Measurements from ENCODE around the gene DGKI. TPM values are rescaled to one million over a fixed set of nuclear protein-coding genes. Genes with fewer than 3 reads are reported as not detected.

The DGKI gene
- total and polyA plus RNA-seq, 2 of the 4 experiments (the other 2 are of a cell fraction) = 3.9 to 15.8 TPM

DNA sequence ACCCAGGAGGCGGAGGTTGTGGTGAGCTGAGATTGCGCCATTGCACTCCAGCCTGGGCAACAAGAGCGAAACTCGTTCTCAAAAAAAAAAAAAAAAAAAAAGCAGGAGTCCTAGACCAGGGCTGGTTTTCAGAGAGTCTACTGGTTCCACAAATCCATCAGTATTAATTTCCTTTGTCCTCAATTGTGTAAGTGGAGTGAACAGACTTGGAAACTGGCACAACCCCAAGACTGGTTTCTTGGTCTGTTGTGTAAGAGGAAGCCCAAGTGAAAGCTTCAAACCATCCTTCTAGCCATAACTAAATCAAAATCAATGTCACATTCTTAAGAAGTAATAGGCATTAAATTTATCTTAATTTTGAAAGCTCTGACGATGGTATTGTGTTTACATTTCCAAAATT is 213.6 kb downstream of the DGKI start:
- ATAC-seq (ENCODE audit: low read depth) = no peak
- H2BK120ac ChIP-seq (ENCODE audit: low read depth, low read length) = no peak overlapping the region
- no peaks in the 10 kb centered on the region for H4K20me1 ChIP-seq (ENCODE audit: insufficient read depth, low read length)
- no peak overlapping the region for H2AK5ac ChIP-seq (ENCODE audit: low read depth, low read length)
- POLR2A ChIA-PET (ENCODE audit: unreplicated experiment) = no interaction called here
- WGBS, 2 experiments (ENCODE audit: extremely low coverage in 2 of 2, insufficient read length in 1 of 2) = 100% methylated on average over 1 of the region's 5 CpGs; no CpG with 5 or more reads in 1 of the 2 experiments
- H3K36me3 ChIP-seq (ENCODE audit: control insufficient read depth, insufficient read depth, low read length) = no peaks in the 10 kb centered on the region
- peaks cover 3% of the 10 kb centered on the region; the same call in 1 of the 2 replicates for H3K9me1 ChIP-seq (ENCODE audit: insufficient read depth, low read length)
- DNase-seq = no peak
- TF ChIP-seq RAD21 (IDR thresholded peaks at IDR 0.05; ENCODE audit: low read length) (no peak), SMC3 (IDR thresholded peaks at IDR 0.05; ENCODE audit: low read depth, low read length) (no peak), MXI1 (IDR thresholded peaks at IDR 0.05; ENCODE audit: borderline replicate concordance, low read depth, low read length) (no peak), CEBPB (IDR thresholded peaks at IDR 0.05; ENCODE audit: low read depth, low read length) (no peak), POLR2A (IDR thresholded peaks at IDR 0.05; ENCODE audit: low read depth, low read length) (no peak), MAZ (IDR thresholded peaks at IDR 0.05; ENCODE audit: borderline replicate concordance, low read depth, low read length) (no peak)
- TF ChIP-seq, protein P1, sequence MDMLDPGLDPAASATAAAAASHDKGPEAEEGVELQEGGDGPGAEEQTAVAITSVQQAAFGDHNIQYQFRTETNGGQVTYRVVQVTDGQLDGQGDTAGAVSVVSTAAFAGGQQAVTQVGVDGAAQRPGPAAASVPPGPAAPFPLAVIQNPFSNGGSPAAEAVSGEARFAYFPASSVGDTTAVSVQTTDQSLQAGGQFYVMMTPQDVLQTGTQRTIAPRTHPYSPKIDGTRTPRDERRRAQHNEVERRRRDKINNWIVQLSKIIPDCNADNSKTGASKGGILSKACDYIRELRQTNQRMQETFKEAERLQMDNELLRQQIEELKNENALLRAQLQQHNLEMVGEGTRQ (IDR thresholded peaks at IDR 0.05; ENCODE audit: low read depth, low read length) = no peak
- TF ChIP-seq, protein P2, sequence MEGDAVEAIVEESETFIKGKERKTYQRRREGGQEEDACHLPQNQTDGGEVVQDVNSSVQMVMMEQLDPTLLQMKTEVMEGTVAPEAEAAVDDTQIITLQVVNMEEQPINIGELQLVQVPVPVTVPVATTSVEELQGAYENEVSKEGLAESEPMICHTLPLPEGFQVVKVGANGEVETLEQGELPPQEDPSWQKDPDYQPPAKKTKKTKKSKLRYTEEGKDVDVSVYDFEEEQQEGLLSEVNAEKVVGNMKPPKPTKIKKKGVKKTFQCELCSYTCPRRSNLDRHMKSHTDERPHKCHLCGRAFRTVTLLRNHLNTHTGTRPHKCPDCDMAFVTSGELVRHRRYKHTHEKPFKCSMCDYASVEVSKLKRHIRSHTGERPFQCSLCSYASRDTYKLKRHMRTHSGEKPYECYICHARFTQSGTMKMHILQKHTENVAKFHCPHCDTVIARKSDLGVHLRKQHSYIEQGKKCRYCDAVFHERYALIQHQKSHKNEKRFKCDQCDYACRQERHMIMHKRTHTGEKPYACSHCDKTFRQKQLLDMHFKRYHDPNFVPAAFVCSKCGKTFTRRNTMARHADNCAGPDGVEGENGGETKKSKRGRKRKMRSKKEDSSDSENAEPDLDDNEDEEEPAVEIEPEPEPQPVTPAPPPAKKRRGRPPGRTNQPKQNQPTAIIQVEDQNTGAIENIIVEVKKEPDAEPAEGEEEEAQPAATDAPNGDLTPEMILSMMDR (conservative IDR thresholded peaks at IDR 0.05; ENCODE audit: low read depth, low read length) = no peak
- no peaks in the 10 kb centered on the region for H3K27me3 ChIP-seq (ENCODE audit: control insufficient read depth, insufficient read depth, low read length)
- H2AK9ac ChIP-seq (replicated peaks; ENCODE audit: low read depth, low read length, poor library complexity) = no peak overlapping the region
- dilution Hi-C loops (cut with HindIII; ENCODE audit: low sequenced_read_pairs, unreplicated experiment) = no loop called here
- no peak overlapping the region for H2BK5ac ChIP-seq (ENCODE audit: low read depth, low read length, poor library complexity, severe bottlenecking)
- H3K27ac ChIP-seq (ENCODE audit: insufficient read depth, low read length) = no peak overlapping the region
- H3K79me1 ChIP-seq (ENCODE audit: low read depth in 1 of 2, low read length in 2 of 2) = no peaks in the 10 kb centered on the region
- no peak overlapping the region for H4K5ac ChIP-seq (ENCODE audit: low read depth, low read length)
- no peaks in the 10 kb centered on the region for H3K4me1 ChIP-seq (ENCODE audit: control insufficient read depth, insufficient read depth, low read length)
- CTCF ChIA-PET = interaction anchor here (0.6 to 0.7 kb wide), 3 partner anchors 1155 to 1914 kb away, joined by 3 to 5 read pairs (median 3); no protein-coding TSS in a partner anchor
- no peaks in the 10 kb centered on the region for H3K9me3 ChIP-seq (ENCODE audit: control insufficient read depth, insufficient read depth, low read length)
- no peak overlapping the region for H3K4me3 ChIP-seq (ENCODE audit: insufficient read depth, low read depth, low read length)
- no peak overlapping the region for H2BK15ac ChIP-seq (ENCODE audit: low read depth, low read length)
- H4K8ac ChIP-seq (ENCODE audit: low read depth in 2 of 2, low read length in 2 of 2) = no peak overlapping the region
- no peak overlapping the region for H3K56ac ChIP-seq (ENCODE audit: extremely low read depth, insufficient read depth, low read length)
- H3K9ac ChIP-seq (ENCODE audit: low read depth, low read length) = no peak overlapping the region
- H2BK20ac ChIP-seq (ENCODE audit: low read depth, low read length) = no peak overlapping the region
- no peak overlapping the region for H3K4ac ChIP-seq (ENCODE audit: low read depth, low read length)
- H4K91ac ChIP-seq (ENCODE audit: insufficient read depth, low read depth, low read length) = no peak overlapping the region
- no TSS peak for BruUV-seq (replicated peaks)
- intact Hi-C loops (cut with micrococcal nuclease) = no loop called here
- H2AFZ ChIP-seq (replicated peaks; ENCODE audit: low read length, poor library complexity) = no peak overlapping the region
- no peak overlapping the region for H3K14ac ChIP-seq (replicated peaks; ENCODE audit: low read depth, low read length)
- H3K23ac ChIP-seq (ENCODE audit: low read depth, low read length) = no peak overlapping the region
- in situ Hi-C loops (cut with MboI; ENCODE audit: low sequenced_read_pairs) = no loop called here
- no peak overlapping the region for H3K18ac ChIP-seq (ENCODE audit: low read depth, low read length)
- H3K4me2 ChIP-seq (ENCODE audit: low read depth, low read length) = no peak overlapping the region
